Ishikawa (cell line): Measurements from ENCODE around the gene SHISA8.

Experiments
- EP300 ChIP-seq: IDR thresholded peaks from 2 replicates; pipeline ENCODE4 v1.6.1; 2012; ENCODE audit warnings: borderline replicate concordance
- RAD21 ChIP-seq: IDR thresholded peaks from 2 replicates; pipeline ENCODE4 v1.6.1; 2012; ENCODE audit warnings: low read depth

DNA sequence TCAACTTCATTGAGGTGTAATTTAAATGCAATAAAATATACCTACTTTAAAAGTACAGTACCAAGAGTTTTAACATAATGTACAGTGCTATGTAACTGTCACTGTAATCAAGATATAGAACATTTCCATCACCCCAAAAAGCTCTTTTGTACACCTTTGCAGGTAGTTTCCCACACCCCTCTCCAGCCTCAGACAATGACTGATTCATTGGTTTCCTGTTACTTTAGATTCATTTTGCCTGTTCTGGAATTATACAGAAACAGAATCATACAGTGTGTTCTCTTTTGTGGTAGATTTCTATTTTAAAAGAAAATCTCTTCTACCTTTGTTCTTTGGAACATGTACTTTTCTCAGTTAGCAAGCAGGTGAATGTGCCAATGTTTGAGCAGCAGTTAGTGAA lies 38.2 kb downstream of the SHISA8 start:
- no peak for TF ChIP-seq EP300
- TF ChIP-seq RAD21: no peak
